Adrenal gland (tissue), 5 donors: ENCODE results near the gene RRAD.

Source experiments
- POLR2A ChIP-seq, 2 donors: fragments of 450-650 bp; IDR thresholded peaks; one replicate each; pipeline ENCODE4 v1.6.1; 2017; ENCODE audit warnings: antibody characterized with exemption in 2 of 2, mild to moderate bottlenecking in 2 of 2, moderate library complexity in 1 of 2
- TF ChIP-seq, protein P1 (sequence below), 6 experiments: fragments of 450-650 bp in 4 of 6; fragments of 200-600 bp in 2 of 6; sonication (generic) in 1 of 6; IDR thresholded peaks; 1 replicate in 5 of 6; 2 replicates in 1 of 6; pipeline versions ENCODE4 v1.5.1 to v1.8.0; 2016 to 2021; ENCODE audit warnings: antibody characterized with exemption in 6 of 6, mild to moderate bottlenecking in 2 of 6, moderate library complexity in 1 of 6
- donor health status: DM: no; HTN: no; CAD: no.

DNA sequence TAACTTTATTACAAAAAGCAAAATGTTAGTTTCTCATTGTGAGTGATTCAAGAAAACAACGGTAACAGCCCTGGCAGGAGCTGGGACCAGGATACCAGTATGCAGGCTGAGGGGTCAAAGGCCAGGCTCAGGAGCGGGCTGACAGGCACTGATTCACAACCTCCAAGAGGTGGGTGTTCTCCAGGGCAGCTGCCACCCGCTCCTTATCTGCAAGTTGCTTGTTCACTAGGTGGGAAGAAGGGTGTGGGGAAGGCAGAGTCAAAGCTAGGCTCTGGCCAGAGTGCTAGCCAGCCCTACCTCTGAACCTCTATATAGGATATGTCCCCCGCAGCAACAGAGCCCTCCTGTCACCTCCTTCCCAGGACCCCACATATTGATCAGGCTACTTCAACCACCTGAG, 6.7 kb upstream of the RRAD start:
- TF ChIP-seq, protein P1, sequence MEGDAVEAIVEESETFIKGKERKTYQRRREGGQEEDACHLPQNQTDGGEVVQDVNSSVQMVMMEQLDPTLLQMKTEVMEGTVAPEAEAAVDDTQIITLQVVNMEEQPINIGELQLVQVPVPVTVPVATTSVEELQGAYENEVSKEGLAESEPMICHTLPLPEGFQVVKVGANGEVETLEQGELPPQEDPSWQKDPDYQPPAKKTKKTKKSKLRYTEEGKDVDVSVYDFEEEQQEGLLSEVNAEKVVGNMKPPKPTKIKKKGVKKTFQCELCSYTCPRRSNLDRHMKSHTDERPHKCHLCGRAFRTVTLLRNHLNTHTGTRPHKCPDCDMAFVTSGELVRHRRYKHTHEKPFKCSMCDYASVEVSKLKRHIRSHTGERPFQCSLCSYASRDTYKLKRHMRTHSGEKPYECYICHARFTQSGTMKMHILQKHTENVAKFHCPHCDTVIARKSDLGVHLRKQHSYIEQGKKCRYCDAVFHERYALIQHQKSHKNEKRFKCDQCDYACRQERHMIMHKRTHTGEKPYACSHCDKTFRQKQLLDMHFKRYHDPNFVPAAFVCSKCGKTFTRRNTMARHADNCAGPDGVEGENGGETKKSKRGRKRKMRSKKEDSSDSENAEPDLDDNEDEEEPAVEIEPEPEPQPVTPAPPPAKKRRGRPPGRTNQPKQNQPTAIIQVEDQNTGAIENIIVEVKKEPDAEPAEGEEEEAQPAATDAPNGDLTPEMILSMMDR (IDR thresholded peaks at IDR 0.05): no peak
- no peak for TF ChIP-seq POLR2A (IDR thresholded peaks at IDR 0.05)
